Ishikawa (cell line): ENCODE data around the gene FGF4.

Source experiments
- CEBPB ChIP-seq: IDR thresholded peaks from 2 replicates; pipeline ENCODE4 v1.6.1; 2012
- CREB1 ChIP-seq: IDR thresholded peaks from 2 replicates; pipeline ENCODE4 v1.6.1; 2012; ENCODE audit warnings: low read depth
- EGR1 ChIP-seq: IDR thresholded peaks from 2 replicates; pipeline ENCODE4 v1.6.1; 2012
- EP300 ChIP-seq: IDR thresholded peaks from 2 replicates; pipeline ENCODE4 v1.6.1; 2012; ENCODE audit warnings: borderline replicate concordance
- FOXM1 ChIP-seq: IDR thresholded peaks from 2 replicates; pipeline ENCODE4 v1.6.1; 2012; ENCODE audit warnings: low read depth, borderline replicate concordance
- MAX ChIP-seq: IDR thresholded peaks from 2 replicates; pipeline ENCODE4 v1.6.1; 2012
- NFIC ChIP-seq: IDR thresholded peaks from 2 replicates; pipeline ENCODE4 v1.6.1; 2012
- RAD21 ChIP-seq: IDR thresholded peaks from 2 replicates; pipeline ENCODE4 v1.6.1; 2012; ENCODE audit warnings: low read depth
- REST ChIP-seq: IDR thresholded peaks from 2 replicates; pipeline ENCODE4 v1.6.1; 2012; ENCODE audit warnings: low read depth, mild to moderate bottlenecking
- TAF1 ChIP-seq: IDR thresholded peaks from 2 replicates; pipeline ENCODE4 v1.6.1; 2012; ENCODE audit warnings: low read depth, mild to moderate bottlenecking
- TCF12 ChIP-seq: IDR thresholded peaks from 2 replicates; pipeline ENCODE4 v1.6.1; 2012; ENCODE audit warnings: low read depth
- TEAD4 ChIP-seq: IDR thresholded peaks from 2 replicates; pipeline ENCODE4 v1.6.1; 2012
- YY1 ChIP-seq: IDR thresholded peaks from 2 replicates; pipeline ENCODE4 v1.6.1; 2012; ENCODE audit warnings: low read depth
- ZBTB7A ChIP-seq: IDR thresholded peaks from 2 replicates; pipeline ENCODE4 v1.6.1; 2012; ENCODE audit warnings: low read depth
- TF ChIP-seq, protein P1 (sequence below): IDR thresholded peaks from 2 replicates; pipeline ENCODE4 v1.6.1; 2012

FGF4 gene

DNA sequence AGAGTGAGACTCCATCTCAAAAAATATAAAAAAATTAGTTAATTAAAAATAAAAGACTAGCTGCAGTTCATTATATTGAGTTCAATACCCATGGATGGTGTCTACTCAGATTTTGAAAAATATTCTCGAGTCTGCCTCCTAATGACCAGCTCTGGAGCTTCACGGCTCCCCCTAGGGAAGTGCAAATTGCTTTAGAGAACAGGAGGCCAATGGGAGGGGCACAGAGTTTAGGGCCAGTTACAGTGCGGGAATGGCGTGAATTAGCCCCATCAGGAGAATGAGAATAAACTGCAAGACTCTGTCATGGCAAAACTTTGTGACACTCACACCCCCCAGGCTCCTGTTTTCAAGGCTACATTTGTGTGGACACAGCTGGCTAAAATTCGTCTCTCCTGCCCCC, 4.6 kb downstream of the FGF4 start:
- TF ChIP-seq, protein P1, sequence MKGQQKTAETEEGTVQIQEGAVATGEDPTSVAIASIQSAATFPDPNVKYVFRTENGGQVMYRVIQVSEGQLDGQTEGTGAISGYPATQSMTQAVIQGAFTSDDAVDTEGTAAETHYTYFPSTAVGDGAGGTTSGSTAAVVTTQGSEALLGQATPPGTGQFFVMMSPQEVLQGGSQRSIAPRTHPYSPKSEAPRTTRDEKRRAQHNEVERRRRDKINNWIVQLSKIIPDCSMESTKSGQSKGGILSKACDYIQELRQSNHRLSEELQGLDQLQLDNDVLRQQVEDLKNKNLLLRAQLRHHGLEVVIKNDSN, result no peak
- TF ChIP-seq REST (no peak), EGR1 (no peak), YY1 (no peak), FOXM1 (no peak), TEAD4 (no peak), TAF1 (no peak), TCF12 (no peak), CREB1 (no peak), MAX (no peak), RAD21 (no peak), EP300 (no peak), NFIC (no peak), CEBPB (no peak), ZBTB7A (no peak)

DNA sequence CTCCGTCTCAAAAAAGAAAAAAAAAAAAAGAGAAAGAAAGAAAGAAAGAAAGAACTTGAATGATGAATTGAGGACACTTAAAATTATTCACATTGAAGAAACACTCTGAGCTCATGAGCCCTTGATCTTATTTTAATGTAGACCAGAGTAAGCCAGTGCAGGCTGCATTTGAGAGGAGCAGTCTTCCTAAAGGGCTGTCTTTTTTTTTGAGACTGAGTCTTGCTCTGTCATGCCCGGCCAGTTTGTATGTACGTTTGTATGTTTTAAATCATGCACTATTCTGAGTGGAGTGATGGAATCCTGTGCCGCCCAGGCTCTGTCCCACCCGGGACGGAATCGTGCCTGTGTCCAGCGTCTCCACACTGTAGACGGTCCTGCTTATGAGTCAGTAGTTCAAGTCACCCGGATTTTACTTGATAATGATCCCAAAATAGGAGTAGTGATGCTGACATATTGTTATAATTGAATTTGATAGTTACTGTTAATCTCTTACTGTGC, 9.6 kb downstream of the FGF4 start:
- TF ChIP-seq CEBPB (no peak), NFIC (no peak), TCF12 (no peak), EP300 (no peak), ZBTB7A (no peak), TEAD4 (no peak), EGR1 (no peak), YY1 (no peak), RAD21 (no peak), CREB1 (no peak), TAF1 (no peak), FOXM1 (no peak), MAX (no peak), REST (no peak)
- TF ChIP-seq, protein P1, result no peak

- TF ChIP-seq EP300, result no peak
Observed at GRCh38 chr11:69760319-69760718, 14.8 kb downstream of the FGF4 start.

DNA sequence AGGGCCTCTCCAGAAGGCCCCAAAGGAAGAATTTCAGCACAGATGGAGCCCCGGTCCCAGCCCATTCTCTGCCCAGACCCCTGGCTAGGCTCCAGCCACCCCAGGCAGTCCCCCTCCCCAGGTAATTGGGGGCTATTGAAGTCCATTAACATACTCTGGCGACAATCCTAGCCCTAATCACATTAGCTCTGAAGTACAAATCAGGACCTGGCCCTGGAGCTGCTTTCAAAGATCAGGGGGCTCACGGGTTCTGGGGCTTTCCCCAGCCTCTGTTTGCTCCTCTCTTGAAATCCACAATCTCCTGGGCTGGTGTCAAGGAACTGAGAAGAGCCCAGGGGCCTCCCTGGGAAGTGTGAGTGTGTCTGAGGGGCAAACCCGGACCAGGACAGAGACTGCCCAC, 22.3 kb downstream of the FGF4 start:
- no peak for TF ChIP-seq EP300
- TF ChIP-seq YY1, result no peak
- no peak for TF ChIP-seq REST
- no peak for TF ChIP-seq CEBPB
- no peak for TF ChIP-seq TAF1
- no peak for TF ChIP-seq RAD21
- TF ChIP-seq NFIC, result no peak
- TF ChIP-seq EGR1, result no peak
- TF ChIP-seq TEAD4, result no peak
- no peak for TF ChIP-seq FOXM1
- TF ChIP-seq TCF12, result no peak
- no peak for TF ChIP-seq CREB1
- TF ChIP-seq, protein P1, result no peak
